ENCODE measurements around the gene FOCAD. TPM values are rescaled to one million over a fixed set of nuclear protein-coding genes. Genes with fewer than 3 reads are reported as not detected.

FOCAD gene
- total RNA-seq, 2 donors from 2014 or later: 21.5 to 85.7 TPM

DNA sequence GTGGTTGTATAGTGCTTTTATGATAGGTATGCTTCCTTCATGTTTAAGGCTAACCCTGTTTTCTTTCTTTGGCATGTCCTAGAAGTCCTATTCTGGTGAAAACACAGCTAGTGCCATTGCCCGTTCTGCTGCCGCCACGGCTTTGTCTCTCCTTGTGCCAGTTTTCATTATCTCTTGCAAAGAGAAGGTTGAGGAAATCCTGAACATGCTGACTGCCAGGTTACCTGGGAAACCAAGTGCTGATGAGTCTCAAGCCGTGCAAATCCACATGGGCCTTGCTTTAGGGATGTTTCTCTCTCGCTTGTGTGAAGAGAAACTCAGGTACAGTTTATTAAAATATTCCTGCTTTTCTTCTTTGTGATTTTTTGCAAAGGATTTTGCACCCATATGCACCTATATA lies 245.2 kb downstream of the FOCAD start:
- Histone ChIP-seq H3K9me3 (no peaks in the 10 kb centered on the region), H3K27ac (no peak overlapping the region), H3K27me3 (no peaks in the 10 kb centered on the region), H3K36me3 (replicated peaks in 1 of 2; ENCODE audit: insufficient read depth in 1 of 2, low read depth in 2 of 2) (no peaks in the 10 kb centered on the region), H3K4me3 (no peak overlapping the region), H3K4me1 (no peaks in the 10 kb centered on the region)
- ATAC-seq (no peak), DNase-seq (no peak)
- WGBS, 2 donors: 63 to 66% methylated on average over 5 of the region's 5 CpGs
- intact Hi-C loops (cut with DNase I): no loop called here
- TF ChIP-seq POLR2A (IDR thresholded peaks at IDR 0.05): no peak
- TF ChIP-seq, protein P1, sequence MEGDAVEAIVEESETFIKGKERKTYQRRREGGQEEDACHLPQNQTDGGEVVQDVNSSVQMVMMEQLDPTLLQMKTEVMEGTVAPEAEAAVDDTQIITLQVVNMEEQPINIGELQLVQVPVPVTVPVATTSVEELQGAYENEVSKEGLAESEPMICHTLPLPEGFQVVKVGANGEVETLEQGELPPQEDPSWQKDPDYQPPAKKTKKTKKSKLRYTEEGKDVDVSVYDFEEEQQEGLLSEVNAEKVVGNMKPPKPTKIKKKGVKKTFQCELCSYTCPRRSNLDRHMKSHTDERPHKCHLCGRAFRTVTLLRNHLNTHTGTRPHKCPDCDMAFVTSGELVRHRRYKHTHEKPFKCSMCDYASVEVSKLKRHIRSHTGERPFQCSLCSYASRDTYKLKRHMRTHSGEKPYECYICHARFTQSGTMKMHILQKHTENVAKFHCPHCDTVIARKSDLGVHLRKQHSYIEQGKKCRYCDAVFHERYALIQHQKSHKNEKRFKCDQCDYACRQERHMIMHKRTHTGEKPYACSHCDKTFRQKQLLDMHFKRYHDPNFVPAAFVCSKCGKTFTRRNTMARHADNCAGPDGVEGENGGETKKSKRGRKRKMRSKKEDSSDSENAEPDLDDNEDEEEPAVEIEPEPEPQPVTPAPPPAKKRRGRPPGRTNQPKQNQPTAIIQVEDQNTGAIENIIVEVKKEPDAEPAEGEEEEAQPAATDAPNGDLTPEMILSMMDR (IDR thresholded peaks at IDR 0.05): no peak

DNA sequence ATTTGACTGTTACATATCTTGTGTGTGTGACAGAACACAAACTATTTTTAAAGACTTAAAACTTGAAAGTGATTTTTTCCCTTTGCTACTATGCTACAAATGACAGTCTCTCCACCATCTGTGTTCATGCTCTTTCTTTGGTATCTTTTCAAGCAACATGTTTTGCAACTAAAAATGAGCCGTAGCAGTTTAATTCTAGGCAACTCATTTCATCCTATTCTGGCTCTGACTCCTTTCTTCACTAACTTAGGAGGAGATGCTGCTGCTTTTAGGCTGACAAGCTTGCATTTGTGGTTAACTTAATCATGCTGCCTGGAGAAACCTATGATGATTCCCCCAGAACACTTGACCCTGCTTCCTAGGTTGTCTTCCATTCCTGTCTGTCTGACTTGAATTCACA lies 246.8 kb downstream of the FOCAD start:
- intact Hi-C loops (cut with DNase I): loop anchor here (10.0 kb wide), 1 partner anchor 576 kb away; no protein-coding TSS in a partner anchor
- Histone ChIP-seq H3K4me3 (no peak overlapping the region), H3K36me3 (replicated peaks in 1 of 2; ENCODE audit: insufficient read depth in 1 of 2, low read depth in 2 of 2) (no peaks in the 10 kb centered on the region), H3K27ac (no peak overlapping the region), H3K27me3 (no peaks in the 10 kb centered on the region), H3K4me1 (no peaks in the 10 kb centered on the region), H3K9me3 (no peaks in the 10 kb centered on the region)
- DNase-seq (no peak), ATAC-seq (no peak)
- TF ChIP-seq, protein P1 (IDR thresholded peaks at IDR 0.05): no peak
- TF ChIP-seq POLR2A (IDR thresholded peaks at IDR 0.05): no peak
- 91 to 96% methylated on average over 1 of the region's 1 CpG for WGBS, 2 donors

DNA sequence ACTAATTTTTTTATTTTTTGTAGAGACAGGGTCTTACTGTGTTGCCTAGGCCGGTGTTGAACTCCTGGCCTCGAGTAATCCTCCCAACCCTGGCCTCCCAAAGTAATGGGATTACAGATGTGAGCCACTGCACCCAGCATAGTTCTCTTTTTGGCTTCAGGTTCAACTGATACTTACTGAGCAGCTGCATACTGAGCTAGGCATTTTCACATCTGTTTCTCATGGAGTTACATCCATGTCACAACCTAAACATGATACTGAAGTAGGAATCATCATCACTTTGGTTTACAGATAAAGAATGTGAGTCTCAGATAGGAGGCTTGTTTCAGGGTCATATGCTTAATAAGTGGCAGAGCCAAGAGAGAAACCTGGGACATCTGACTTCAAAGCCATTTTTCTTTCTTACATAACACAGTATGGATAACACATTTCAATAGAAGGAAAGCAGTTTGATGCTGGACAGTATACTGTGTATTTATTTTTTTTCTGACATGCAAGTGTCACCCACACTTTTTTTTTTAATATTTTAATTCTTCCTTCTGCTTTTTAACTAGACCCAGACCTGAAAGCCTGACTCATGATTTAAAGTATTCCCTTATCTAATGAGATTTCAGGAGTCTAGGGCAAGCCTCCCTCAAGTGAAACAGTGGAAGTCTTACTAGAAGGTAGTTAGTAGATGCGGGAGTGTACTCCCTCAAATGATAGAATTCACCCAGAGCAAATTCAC lies 256.6 kb downstream of the FOCAD start:
- Histone ChIP-seq H3K4me1 (no peaks in the 10 kb centered on the region), H3K36me3 (replicated peaks in 1 of 2; ENCODE audit: insufficient read depth in 1 of 2, low read depth in 2 of 2) (peaks cover 0 to 2% of the 10 kb centered on the region in 2 donors), H3K4me3 (no peak overlapping the region), H3K27me3 (no peaks in the 10 kb centered on the region), H3K9me3 (no peaks in the 10 kb centered on the region), H3K27ac (no peak overlapping the region)
- TF ChIP-seq POLR2A (IDR thresholded peaks at IDR 0.05): no peak
- TF ChIP-seq, protein P1 (IDR thresholded peaks at IDR 0.05): no peak
- DNase-seq: no peak
- intact Hi-C loops (cut with DNase I): no loop called here
- 63 to 64% methylated on average over 3 of the region's 3 CpGs for WGBS, 2 donors
- no peak for ATAC-seq

DNA sequence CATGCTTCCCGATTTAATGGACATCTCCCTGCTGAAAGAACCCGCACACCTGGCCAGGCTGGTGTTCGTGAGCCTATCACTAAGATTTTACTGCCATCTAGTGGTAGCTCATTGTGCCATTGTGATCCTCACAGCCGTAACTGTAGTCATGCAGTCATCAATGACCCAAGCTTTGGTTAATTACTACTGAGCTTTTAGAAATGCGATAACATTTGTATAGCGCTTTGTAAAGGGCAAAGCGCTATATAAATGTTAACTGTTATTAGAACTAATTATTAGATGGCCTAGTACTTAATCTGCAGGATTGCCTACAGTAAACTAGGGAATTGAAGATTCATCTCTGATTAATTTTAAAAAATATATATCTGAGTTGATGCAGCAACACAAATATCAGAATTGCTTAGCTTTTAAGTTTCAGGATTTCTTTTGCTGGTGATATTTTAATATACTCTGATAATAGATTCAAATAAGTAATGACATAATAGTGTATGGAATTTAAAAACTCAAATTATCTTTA lies 257.2 kb downstream of the FOCAD start:
- TF ChIP-seq, protein P1 (IDR thresholded peaks at IDR 0.05): peak; percentile 46 to 83 (median 81)
- TF ChIP-seq POLR2A (IDR thresholded peaks at IDR 0.05): no peak
- Histone ChIP-seq H3K27ac (no peak overlapping the region), H3K4me1 (no peaks in the 10 kb centered on the region), H3K4me3 (no peak overlapping the region), H3K9me3 (no peaks in the 10 kb centered on the region), H3K27me3 (no peaks in the 10 kb centered on the region), H3K36me3 (replicated peaks in 1 of 2; ENCODE audit: insufficient read depth in 1 of 2, low read depth in 2 of 2) (peaks cover 0 to 2% of the 10 kb centered on the region in 2 donors)
- 1 to 2% methylated on average over 5 to 7 of the region's 7 CpGs for WGBS, 2 donors
- DNase-seq (peak; percentile 58 to 74 (median 67)), ATAC-seq (peak; percentile 89)
- intact Hi-C loops (cut with DNase I): no loop called here

DNA sequence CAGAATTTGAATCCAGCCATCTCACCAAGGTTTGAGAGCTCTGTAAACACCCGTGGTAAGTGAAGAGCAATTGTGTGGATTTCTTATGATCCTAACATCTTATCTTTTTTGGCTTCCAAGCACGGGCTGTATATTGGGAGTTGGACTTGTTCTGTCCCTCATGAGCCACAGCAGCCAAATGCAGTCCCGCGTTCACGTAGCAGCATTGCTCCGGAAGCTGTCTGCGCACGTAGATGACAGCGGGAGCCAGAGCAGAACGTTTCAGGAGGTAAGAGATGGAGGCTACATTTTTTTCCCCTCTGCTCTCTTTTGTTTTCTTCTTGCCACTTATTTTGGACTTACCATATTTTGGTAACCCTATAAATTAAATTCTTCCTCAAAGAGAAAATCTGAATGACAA lies 260.4 kb downstream of the FOCAD start:
- Histone ChIP-seq H3K9me3 (no peaks in the 10 kb centered on the region), H3K4me3 (no peak overlapping the region), H3K36me3 (replicated peaks in 1 of 2; ENCODE audit: insufficient read depth in 1 of 2, low read depth in 2 of 2) (peaks cover 0 to 2% of the 10 kb centered on the region in 2 donors), H3K27ac (no peak overlapping the region), H3K27me3 (no peaks in the 10 kb centered on the region), H3K4me1 (no peaks in the 10 kb centered on the region)
- intact Hi-C loops (cut with DNase I): no loop called here
- no peak for ATAC-seq
- DNase-seq: no peak
- no peak for TF ChIP-seq POLR2A (IDR thresholded peaks at IDR 0.05)
- TF ChIP-seq, protein P1 (IDR thresholded peaks at IDR 0.05): no peak
- WGBS, 2 donors: 82 to 85% methylated on average over 10 of the region's 10 CpGs

All from body of pancreas (tissue), 4 donors.